HG03378 (cell line): ENCODE measurements around the gene C10orf90.

Source experiments
- ATAC-seq: cut with Tn5 transposase; IDR thresholded peaks from one replicate; pipeline ENCODE4 v1.9.1; 2021; ENCODE audit warnings: mild to moderate bottlenecking, moderate library complexity; ENCODE audit not compliant: unreplicated experiment

The C10orf90 gene

DNA sequence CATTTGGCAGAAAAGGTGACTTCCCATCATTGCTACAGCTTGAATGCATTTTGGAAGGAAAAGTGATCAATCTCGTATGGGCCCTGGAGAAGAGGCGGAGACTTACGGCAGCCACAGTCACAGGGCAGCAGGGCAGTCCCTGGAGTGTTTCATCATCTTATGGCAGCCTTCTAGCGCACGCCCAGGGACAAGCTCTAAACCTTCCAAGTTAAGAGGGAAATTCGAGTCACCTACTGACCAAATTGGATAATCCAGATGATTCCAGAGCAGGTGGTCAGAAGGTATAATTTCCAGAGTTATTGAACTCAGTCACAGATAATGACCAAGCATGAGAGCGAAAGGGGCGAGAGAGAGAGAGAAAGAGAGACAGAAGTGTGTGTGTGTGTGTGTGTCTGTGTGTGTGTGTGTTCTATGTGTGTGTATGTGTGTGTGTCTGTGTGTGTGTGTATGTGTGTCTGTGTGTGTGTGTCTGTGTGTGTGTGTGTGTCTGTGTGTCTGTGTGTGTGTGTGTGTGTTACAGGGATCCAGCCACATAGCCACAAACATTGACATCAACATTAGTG is 158.5 kb downstream of the C10orf90 start:
- no peak for ATAC-seq

DNA sequence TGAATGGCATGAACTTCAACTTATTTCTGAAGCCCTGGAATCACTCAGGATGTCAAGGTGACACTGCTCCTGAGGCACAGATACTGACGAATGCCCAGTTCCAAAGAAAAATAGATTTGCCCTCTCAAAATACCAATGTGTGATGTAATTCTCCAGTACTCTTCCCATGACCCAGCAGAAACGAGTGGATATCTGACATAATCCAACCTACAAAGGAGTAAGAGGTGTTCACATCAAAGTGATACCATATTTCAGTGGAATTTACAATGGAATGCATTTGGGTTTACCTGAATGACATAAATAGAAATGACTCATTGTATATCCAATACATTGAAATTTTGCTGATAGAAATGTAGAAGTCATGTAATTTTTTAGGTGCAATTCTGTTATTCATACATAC is 161.3 kb downstream of the C10orf90 start:
- ATAC-seq = no peak

DNA sequence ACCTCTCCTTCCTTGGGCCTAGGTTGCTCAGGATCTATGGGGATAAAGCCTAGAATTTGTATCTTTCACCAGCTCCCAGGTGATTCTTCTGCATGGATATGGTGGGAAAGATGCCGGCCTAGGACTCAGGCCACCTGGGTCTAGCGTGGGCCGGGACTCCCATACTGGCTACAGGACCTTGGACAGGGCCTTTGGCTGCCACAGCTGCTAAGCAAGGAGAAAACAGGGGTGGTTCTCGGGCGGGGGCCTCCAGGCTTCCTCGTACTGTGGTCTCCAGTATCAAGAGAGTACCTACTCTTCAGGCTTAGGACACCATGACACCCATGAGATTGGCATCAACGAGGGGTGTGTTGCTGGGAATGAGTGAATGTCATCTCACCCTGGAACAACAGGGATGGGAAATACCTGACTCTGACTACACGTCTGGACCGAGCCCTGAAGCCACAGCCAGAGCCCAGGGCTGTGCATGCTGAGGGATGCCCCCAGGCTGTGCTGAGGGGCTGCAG is 161.9 kb downstream of the C10orf90 start:
- ATAC-seq = no peak

DNA sequence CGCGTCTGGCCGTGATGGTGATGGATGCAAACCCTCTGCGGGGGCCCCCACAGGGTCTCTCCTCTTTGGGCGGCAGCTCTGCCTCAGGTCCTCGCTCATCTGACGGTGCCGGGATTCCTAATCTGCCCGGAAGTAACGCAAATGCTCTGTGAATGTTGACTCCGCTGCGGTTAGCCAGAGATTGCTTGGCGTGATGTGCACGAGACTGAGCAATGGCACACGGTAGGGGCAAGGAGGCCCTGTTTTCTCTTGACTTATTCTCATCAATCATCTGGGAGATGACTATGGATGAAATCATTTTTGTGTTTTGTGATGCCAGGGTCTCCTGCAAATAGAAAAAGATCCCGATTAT is 165.8 kb downstream of the C10orf90 start:
- no peak for ATAC-seq

GRCh38 chr10:126504063-126504760 is 166.3 kb downstream of the C10orf90 start:
- no peak for ATAC-seq

DNA sequence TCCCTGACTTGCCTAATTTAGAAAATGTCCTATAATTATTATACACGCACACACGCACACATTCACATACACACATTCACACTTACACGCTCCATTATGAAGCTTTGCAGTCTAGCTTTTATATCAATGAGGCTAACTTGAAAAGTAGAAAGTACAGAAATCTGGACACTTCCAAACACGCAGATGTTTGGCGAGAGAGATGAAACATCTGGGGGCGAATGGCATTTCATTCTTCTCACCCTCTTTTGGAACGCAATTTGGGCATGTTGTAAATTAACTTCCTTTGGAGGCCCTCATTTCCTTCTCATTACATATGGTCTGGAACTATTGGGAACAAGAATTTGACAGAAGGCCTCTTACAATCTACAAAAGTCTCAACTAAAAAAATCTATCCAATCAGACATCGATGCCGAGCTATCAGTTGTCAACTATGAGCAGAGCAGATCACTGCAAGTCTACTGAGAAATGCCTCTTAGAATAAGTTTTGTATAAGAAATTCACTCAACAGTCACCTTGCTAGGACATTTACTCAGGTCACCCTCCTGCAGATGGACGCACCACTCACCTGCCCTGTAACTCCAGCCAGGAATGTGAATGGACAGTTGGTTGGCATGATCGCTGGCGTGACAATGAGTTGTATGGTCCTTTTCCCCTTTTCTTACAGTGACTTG is 167.0 kb downstream of the C10orf90 start:
- ATAC-seq = no peak

DNA sequence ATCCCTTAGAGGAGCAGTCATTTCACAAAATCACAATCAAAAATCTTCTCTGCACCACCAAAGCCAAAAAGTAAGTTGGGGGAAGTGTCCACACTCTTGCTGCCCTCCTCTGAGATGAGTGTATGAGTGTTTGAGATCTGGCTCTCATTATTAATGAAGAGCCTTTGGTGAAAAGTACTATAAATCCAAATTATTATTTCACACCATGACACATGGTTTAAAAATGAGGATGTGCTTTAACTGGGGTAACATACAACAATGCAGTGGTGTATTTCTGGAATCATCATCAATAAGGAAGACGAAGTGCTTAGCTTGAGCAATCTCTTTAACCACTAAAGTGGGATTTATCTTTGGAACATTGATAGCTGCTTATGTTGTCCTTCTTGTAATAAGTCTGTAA is 168.1 kb downstream of the C10orf90 start:
- ATAC-seq = no peak

DNA sequence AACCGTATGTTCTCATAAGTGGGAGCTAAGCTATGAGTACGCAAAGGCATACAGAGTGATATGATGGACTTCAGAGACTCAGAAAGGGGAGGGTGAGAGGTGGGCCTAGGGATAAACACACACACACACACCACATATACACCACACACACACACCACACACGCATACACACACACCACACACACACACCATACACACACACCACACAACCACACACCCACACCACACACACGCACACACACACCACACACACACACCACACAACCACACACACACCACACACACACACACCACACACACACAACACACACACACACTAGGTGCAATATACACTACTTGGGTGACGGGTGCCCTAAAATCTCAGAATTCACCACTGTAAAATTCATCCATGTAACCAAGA is 168.7 kb downstream of the C10orf90 start:
- no peak for ATAC-seq

GRCh38 chr10:126500866-126501265 is 169.6 kb downstream of the C10orf90 start:
- ATAC-seq = no peak

- no peak for ATAC-seq
Measured at GRCh38 chr10:126500185-126500584, 170.3 kb downstream of the C10orf90 start.

DNA sequence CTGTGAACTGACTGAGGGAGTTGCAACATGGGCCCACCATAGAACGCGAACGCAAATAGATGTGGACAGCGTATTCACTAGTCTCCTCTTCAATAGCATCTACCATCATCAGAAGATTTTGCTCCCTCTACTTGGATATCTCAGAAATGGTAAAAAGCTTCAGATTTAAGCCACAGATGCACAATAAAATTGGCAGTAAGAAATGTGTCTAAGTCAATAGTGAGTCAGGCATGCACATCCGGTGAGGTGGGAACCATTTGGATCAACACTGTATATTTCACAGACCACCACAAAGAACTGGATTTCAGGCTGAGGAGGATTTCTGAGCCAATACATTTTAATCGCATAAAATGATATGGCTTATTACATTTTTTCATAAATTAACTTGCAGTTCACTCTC is 170.7 kb downstream of the C10orf90 start:
- ATAC-seq = no peak

DNA sequence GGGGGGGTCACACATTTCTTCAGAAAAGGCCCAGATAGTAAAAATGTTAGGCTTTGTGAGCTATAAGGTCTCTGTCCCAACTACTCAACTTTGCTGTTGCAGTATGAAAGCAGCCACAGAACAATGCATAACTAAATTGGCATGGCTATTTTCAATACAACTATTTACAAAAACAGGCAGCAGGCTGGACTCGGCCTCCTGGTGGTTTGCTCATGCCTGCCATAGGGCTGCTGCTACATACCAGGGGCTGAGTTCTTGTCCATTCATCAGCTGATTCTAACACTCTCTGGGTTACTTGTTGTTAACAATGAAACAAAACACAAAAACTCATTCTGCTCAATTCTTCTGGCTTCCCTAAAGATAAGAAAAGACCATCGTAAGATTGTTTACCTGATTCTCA is 172.8 kb downstream of the C10orf90 start:
- ATAC-seq = no peak

DNA sequence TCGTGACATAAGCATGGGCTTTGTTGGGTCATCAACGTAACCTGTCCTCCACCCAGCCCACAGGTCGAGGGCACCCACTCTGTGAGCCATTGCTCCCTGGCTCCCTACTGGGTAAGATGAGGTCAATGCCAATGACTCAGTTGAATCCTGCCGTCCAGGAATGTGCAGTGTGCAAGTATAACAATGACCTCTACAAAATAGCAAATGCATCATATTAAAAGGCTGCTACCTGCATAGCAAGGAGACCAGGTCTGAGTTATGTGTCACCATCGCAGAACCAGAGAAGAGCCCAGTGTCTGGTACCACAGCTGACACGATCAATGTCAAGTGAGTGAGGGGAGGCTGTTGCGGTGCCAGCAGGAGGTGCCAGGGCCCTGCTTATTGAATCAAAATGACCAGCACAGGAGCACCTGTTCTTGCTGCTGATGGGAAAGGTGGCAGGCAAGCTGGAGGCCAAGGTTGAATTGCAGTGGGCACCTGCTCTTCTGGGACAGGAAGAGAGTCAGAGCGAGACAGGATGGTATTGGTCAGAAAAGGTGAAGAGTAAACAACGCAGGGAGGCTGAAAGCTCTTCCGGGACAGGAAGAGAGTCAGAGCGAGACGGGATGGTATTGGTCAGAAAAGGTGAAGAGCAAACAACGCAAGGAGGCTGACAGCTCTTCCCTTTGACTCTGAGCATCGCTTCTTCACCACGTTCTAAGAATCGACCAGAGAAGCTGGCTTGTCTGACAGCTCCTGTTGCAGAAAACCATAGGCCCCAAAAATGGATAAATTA is 173.5 kb downstream of the C10orf90 start:
- ATAC-seq = no peak

- ATAC-seq = no peak
Measured at GRCh38 chr10:126491476-126491875, 179.0 kb downstream of the C10orf90 start.

GRCh38 chr10:126481181-126481580 is 189.3 kb downstream of the C10orf90 start:
- no peak for ATAC-seq

DNA sequence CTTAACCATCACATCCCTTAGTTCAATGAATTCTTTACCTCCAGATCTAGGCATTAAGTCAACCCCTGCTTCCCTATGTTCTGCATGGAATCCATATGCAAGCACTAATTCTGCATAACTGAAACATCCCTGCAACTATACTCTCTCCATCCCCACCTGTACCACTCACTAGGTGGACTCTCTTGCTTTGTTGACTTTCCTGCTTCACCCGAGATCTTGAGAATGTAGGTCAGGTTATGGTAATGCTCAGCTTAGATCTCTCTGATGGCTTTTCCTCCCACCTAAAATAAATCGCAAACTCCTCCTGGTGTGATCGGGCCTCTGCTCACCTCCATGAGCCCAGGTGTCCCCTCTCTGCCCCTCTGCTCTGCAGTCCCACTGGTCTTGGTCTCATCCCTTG is 189.8 kb downstream of the C10orf90 start:
- ATAC-seq = no peak

GRCh38 chr10:126479280-126479895 is 191.1 kb downstream of the C10orf90 start:
- no peak for ATAC-seq

DNA sequence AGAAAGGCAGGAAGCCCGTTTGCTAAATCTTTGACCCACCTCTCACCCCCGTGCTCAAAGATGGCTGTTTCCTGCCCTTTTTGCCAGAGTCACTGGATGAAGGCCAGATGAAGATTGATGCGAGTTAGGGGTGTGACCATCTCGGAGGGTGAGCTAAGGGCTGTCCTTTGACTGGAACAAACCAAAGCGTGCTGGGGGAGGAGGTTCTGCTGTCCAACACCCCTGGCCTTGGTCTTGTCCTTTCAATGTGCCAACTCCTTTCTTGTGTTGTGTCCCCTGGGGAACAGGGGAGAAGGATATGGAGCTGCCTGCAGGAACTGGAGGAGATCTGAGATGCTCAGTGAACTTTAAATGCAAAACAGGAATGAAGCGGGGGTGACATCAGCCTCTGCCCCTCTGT is 191.9 kb downstream of the C10orf90 start:
- ATAC-seq = no peak

DNA sequence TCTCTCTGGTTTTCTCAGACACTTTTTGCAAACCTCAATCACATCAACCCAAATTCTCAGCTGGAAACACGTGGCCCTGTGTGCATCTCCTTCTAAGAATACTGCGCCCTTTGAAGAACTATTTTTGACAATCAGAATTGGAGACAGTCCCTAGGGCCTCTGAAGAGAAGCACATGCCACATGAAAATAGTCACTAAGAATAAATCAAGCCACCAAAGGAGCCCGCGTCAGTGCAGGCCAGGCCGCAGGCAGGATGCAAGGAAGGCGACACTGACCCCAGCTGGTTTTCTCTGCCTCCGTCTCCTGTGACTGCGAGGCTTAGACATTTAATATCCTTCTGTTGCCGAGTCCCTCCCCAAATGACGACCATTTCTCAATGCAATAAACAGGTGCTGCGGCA is 194.2 kb downstream of the C10orf90 start:
- no peak for ATAC-seq

- ATAC-seq = no peak
Measured at GRCh38 chr10:126475074-126475691, 195.3 kb downstream of the C10orf90 start.

- ATAC-seq = no peak
Measured at GRCh38 chr10:126474031-126474430, 196.5 kb downstream of the C10orf90 start.
